ENCODE results near the gene MYO15B. TPM values are rescaled to one million over a fixed set of nuclear protein-coding genes. Genes with fewer than 3 reads are reported as not detected.
A peak's percentile ranks its signal among the peaks of the same experiment; 100 is the strongest.

MYO15B gene
- total and polyA plus RNA-seq, 2 of the 4 experiments (the other 2 are of a cell fraction) = 0.18 to 0.65 TPM

DNA sequence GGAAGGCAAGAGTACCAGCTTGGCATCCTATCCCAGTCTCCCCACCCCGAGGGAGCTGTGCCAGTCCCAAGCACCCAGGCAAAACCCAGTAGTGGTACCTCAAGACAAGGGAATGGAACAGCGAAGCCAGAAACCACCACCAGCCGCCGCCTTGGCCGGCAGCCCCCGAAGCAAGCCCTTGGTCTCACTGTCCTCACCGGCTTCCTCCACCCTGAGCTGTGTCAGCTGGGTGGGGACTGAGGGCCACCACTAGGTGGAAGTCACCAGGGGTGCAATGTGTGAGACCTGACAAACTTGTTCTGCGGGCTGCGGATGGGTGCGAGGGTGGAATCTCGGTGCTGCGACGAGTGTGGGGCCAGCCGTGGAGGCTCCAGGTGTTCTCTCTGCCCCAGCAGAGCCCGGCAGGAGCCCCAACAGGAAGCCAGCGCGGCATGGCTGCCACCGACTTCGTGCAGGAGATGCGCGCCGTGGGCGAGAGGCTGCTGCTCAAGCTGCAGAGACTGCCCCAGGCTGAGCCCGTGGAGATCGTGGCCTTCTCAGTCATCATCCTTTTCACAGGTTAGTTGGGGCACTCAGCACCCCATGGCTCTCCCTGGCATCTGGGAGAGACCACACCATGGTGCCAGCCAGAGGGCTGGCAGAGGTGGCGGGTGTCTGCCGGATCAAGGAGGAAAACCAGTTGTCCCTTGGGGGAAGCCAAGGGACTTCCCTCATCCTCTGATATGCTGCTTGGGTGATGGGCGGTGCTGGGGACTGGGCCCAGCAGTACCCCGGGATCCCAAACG, 52.4 kb downstream of the MYO15B start:
- dilution Hi-C loops (cut with HindIII; ENCODE audit: low sequenced_read_pairs, unreplicated experiment) = no loop called here
- CTCF ChIA-PET = no interaction called here
- Histone ChIP-seq H2AFZ (replicated peaks; ENCODE audit: low read length, poor library complexity) (peak overlapping the region; percentile 21), H4K91ac (ENCODE audit: insufficient read depth, low read depth, low read length) (no peak overlapping the region), H4K20me1 (ENCODE audit: insufficient read depth, low read length) (no peaks in the 10 kb centered on the region; the same call in 1 of the 2 replicates), H3K27me3 (ENCODE audit: control insufficient read depth, insufficient read depth, low read length) (no peaks in the 10 kb centered on the region), H2AK5ac (ENCODE audit: low read depth, low read length) (no peak overlapping the region), H2BK5ac (ENCODE audit: low read depth, low read length, poor library complexity, severe bottlenecking) (no peak overlapping the region), H2BK120ac (ENCODE audit: low read depth, low read length) (no peak overlapping the region), H3K4me1 (ENCODE audit: control insufficient read depth, insufficient read depth, low read length) (no peaks in the 10 kb centered on the region), H4K5ac (ENCODE audit: low read depth, low read length) (no peak overlapping the region), H3K79me1 (ENCODE audit: low read depth in 1 of 2, low read length in 2 of 2) (no peaks in the 10 kb centered on the region), H4K8ac (ENCODE audit: low read depth in 2 of 2, low read length in 2 of 2) (no peak overlapping the region), H3K4me2 (ENCODE audit: low read depth, low read length) (no peak overlapping the region), H3K14ac (replicated peaks; ENCODE audit: low read depth, low read length) (no peak overlapping the region), H3K18ac (ENCODE audit: low read depth, low read length) (no peak overlapping the region), H3K56ac (ENCODE audit: extremely low read depth, insufficient read depth, low read length) (no peak overlapping the region), H3K36me3 (ENCODE audit: control insufficient read depth, insufficient read depth, low read length) (peaks cover 11% of the 10 kb centered on the region; the same call in 1 of the 2 replicates), H2BK20ac (ENCODE audit: low read depth, low read length) (no peak overlapping the region), H2BK15ac (ENCODE audit: low read depth, low read length) (no peak overlapping the region), H3K27ac (ENCODE audit: insufficient read depth, low read length) (no peak overlapping the region), H3K9me1 (ENCODE audit: insufficient read depth, low read length) (no peaks in the 10 kb centered on the region), H2AK9ac (replicated peaks; ENCODE audit: low read depth, low read length, poor library complexity) (no peak overlapping the region), H3K4me3 (ENCODE audit: insufficient read depth, low read depth, low read length) (no peak overlapping the region), H3K9me3 (ENCODE audit: control insufficient read depth, insufficient read depth, low read length) (no peaks in the 10 kb centered on the region), H3K9ac (ENCODE audit: low read depth, low read length) (no peak overlapping the region), H3K4ac (ENCODE audit: low read depth, low read length) (no peak overlapping the region), H3K23ac (ENCODE audit: low read depth, low read length) (no peak overlapping the region)
- no TSS peak for BruUV-seq (replicated peaks)
- ATAC-seq (ENCODE audit: low read depth) (no peak), DNase-seq (no peak)
- POLR2A ChIA-PET (ENCODE audit: unreplicated experiment) = no interaction called here
- in situ Hi-C loops (cut with MboI; ENCODE audit: low sequenced_read_pairs) = no loop called here
- 92% methylated on average over 21 of the region's 30 CpGs; no CpG with 5 or more reads in 1 of the 2 experiments for WGBS, 2 experiments (ENCODE audit: extremely low coverage in 2 of 2, insufficient read length in 1 of 2)
- intact Hi-C loops (cut with micrococcal nuclease) = no loop called here
- TF ChIP-seq BHLHE40 (IDR thresholded peaks at IDR 0.05; ENCODE audit: low read depth, low read length) = no peak

Measured in IMR-90 (cell line).